PC-3 (cell line): ENCODE data around the gene SRGN. TPM values are rescaled to one million over a fixed set of nuclear protein-coding genes. Genes with fewer than 3 reads are reported as not detected.

ENCODE experiments used
- ATAC-seq: fragments of 200-7000 bp; cut with Tn5 transposase; 2 replicates; pipeline ENCODE4 v1.9.1; 2020; ENCODE audit warnings: mild to moderate bottlenecking, moderate library complexity
- BruUV-seq: library from RNA; stranded (reverse); fragments of 400-500 nt; replicated peaks from 2 replicates; lab custom pipeline; 2021; lab: Mats Ljungman, UMichigan
- CTCF ChIA-PET: fragments of 300-600 bp; sonication (Branson Sonifier 250); formaldehyde crosslinking; loops from one replicate; lab custom pipeline; 2022; ENCODE audit warnings: antibody characterized with exemption; lab: Charles Lee
- POLR2A ChIA-PET: fragments of 300-600 bp; sonication (Branson Sonifier 250); formaldehyde crosslinking; loops from one replicate; lab custom pipeline; 2022; ENCODE audit warnings: antibody characterized with exemption; ENCODE audit not compliant: unreplicated experiment; lab: Charles Lee
- DNase-seq: peaks from one replicate; pipeline ENCODE4 v3.0.0-alpha.2; 2015
- H2AFZ ChIP-seq: fragments of 300-600 bp; sonication (generic); 2 replicates; pipeline ENCODE4 v1.6.0; 2016; ENCODE audit warnings: antibody characterized with exemption, low read length
- H3F3A ChIP-seq: fragments of 300-600 bp; sonication (generic); one replicate; pipeline ENCODE4 v1.6.0; 2017; ENCODE audit warnings: antibody characterized with exemption, low read length, control low read depth, mild to moderate bottlenecking; ENCODE audit not compliant: unreplicated experiment
- H3K27ac ChIP-seq: fragments of 300-600 bp; sonication (generic); 2 replicates; pipeline ENCODE4 v1.5.1; 2016; ENCODE audit warnings: mild to moderate bottlenecking, low read length
- H3K27me3 ChIP-seq: fragments of 300-600 bp; sonication (generic); 2 replicates; pipeline ENCODE4 v1.6.1; 2016; ENCODE audit warnings: low read length, mixed read lengths
- H3K36me3 ChIP-seq: fragments of 300-600 bp; sonication (generic); 2 replicates; pipeline ENCODE4 v1.6.1; 2016; ENCODE audit warnings: low read depth, mixed run types, low read length, mixed read lengths
- H3K4me1 ChIP-seq: fragments of 300-600 bp; sonication (generic); 2 replicates; pipeline ENCODE4 v1.5.1; 2016; ENCODE audit warnings: low read length; ENCODE audit not compliant: insufficient read depth
- H3K4me2 ChIP-seq: fragments of 300-600 bp; sonication (generic); 2 replicates; pipeline ENCODE4 v1.6.0; 2016; ENCODE audit warnings: low read length
- H3K4me3 ChIP-seq: fragments of 300-600 bp; sonication (generic); 2 replicates; pipeline ENCODE4 v1.5.1; 2016; ENCODE audit warnings: mild to moderate bottlenecking, low read length, mixed read lengths
- H3K79me2 ChIP-seq: fragments of 300-600 bp; sonication (generic); 2 replicates; pipeline ENCODE4 v1.6.1; 2017; ENCODE audit warnings: low read length, mixed read lengths
- H3K9ac ChIP-seq: fragments of 300-600 bp; sonication (generic); 2 replicates; pipeline ENCODE4 v1.6.0; 2016; ENCODE audit warnings: mild to moderate bottlenecking, low read length
- H3K9me2 ChIP-seq: fragments of 300-600 bp; sonication (generic); replicated peaks from 2 replicates; pipeline ENCODE4 v1.6.1; 2016; ENCODE audit warnings: mixed run types, low read length, mixed read lengths
- H3K9me3 ChIP-seq: fragments of 300-600 bp; sonication (generic); 2 replicates; pipeline ENCODE4 v1.6.1; 2016; ENCODE audit warnings: low read length, mixed read lengths
- H4K20me1 ChIP-seq: fragments of 300-600 bp; sonication (generic); 2 replicates; pipeline ENCODE4 v1.6.1; 2016; ENCODE audit warnings: low read length, mixed read lengths
- EZH2 ChIP-seq: fragments of 300-600 bp; sonication (generic); IDR thresholded peaks from one replicate; pipeline ENCODE4 v1.6.1; 2017; ENCODE audit warnings: antibody characterized with exemption, mild to moderate bottlenecking, low read length; ENCODE audit not compliant: unreplicated experiment
- EZH2phosphoT487 ChIP-seq: fragments of 300-600 bp; sonication (generic); IDR thresholded peaks from 2 replicates; pipeline ENCODE4 v1.6.1; 2018; ENCODE audit warnings: mild to moderate bottlenecking, antibody characterized with exemption, low read length, borderline replicate concordance
- intact Hi-C: fragments of 100-400 bp; cut with micrococcal nuclease; formaldehyde crosslinking; loops from 2 replicates; pipeline ENCODE4 v1.9.0; 2023
- total RNA-seq: library from RNA; depleted of rRNA; stranded (reverse); fragments of >200 nt; gene quantifications from 2 replicates; pipeline ENCODE4 v1.2.3, GENCODE V29; 2014
- TF ChIP-seq, protein P1 (sequence below): fragments of 300-600 bp; sonication (generic); conservative IDR thresholded peaks from 2 replicates; pipeline ENCODE4 v1.5.1; 2017; ENCODE audit warnings: antibody characterized with exemption, low read depth, mild to moderate bottlenecking, low read length

The SRGN gene
- total RNA-seq, 1 experiment from 2014 or later, result 422 TPM

GRCh38 chr10:69045441-69046300 lies 42.2 kb upstream of the SRGN start:
- no peak overlapping the region for H3K4me3 ChIP-seq
- no peak overlapping the region for H3K9ac ChIP-seq
- H3K9me3 ChIP-seq, result no peaks in the 10 kb centered on the region
- H3K36me3 ChIP-seq, result no peaks in the 10 kb centered on the region
- intact Hi-C loops, result no loop called here
- no peak for TF ChIP-seq EZH2phosphoT487
- TF ChIP-seq EZH2, result no peak
- TF ChIP-seq, protein P1, sequence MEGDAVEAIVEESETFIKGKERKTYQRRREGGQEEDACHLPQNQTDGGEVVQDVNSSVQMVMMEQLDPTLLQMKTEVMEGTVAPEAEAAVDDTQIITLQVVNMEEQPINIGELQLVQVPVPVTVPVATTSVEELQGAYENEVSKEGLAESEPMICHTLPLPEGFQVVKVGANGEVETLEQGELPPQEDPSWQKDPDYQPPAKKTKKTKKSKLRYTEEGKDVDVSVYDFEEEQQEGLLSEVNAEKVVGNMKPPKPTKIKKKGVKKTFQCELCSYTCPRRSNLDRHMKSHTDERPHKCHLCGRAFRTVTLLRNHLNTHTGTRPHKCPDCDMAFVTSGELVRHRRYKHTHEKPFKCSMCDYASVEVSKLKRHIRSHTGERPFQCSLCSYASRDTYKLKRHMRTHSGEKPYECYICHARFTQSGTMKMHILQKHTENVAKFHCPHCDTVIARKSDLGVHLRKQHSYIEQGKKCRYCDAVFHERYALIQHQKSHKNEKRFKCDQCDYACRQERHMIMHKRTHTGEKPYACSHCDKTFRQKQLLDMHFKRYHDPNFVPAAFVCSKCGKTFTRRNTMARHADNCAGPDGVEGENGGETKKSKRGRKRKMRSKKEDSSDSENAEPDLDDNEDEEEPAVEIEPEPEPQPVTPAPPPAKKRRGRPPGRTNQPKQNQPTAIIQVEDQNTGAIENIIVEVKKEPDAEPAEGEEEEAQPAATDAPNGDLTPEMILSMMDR, result no peak
- H3K27ac ChIP-seq, result no peak overlapping the region
- H3K9me2 ChIP-seq, result no peaks in the 10 kb centered on the region
- peaks cover 10% of the 10 kb centered on the region; the same call in 1 of the 2 replicates for H3K4me1 ChIP-seq
- no peaks in the 10 kb centered on the region for H4K20me1 ChIP-seq
- no peaks in the 10 kb centered on the region for H3F3A ChIP-seq
- peak overlapping the region; percentile 8 for H2AFZ ChIP-seq
- ATAC-seq (peak; percentile 21; the same call in 1 of the 2 replicates), DNase-seq (peak; percentile 68)
- ChIA-PET POLR2A (no interaction called here), CTCF (no interaction called here)
- no TSS peak for BruUV-seq
- no peaks in the 10 kb centered on the region for H3K27me3 ChIP-seq
- H3K79me2 ChIP-seq, result no peaks in the 10 kb centered on the region
- no peak overlapping the region for H3K4me2 ChIP-seq

- no peak overlapping the region for H3K4me3 ChIP-seq
- no peak overlapping the region for H2AFZ ChIP-seq
- TF ChIP-seq, protein P1, result no peak
- TF ChIP-seq EZH2 (no peak), EZH2phosphoT487 (no peak)
- H4K20me1 ChIP-seq, result no peaks in the 10 kb centered on the region
- H3K36me3 ChIP-seq, result no peaks in the 10 kb centered on the region
- H3K4me1 ChIP-seq, result peaks cover 10% of the 10 kb centered on the region; the same call in 1 of the 2 replicates
- intact Hi-C loops, result no loop called here
- no peaks in the 10 kb centered on the region for H3K9me2 ChIP-seq
- no peak overlapping the region for H3K27ac ChIP-seq
- no peak for ATAC-seq
- ChIA-PET POLR2A (interaction anchor here (0.6 kb wide), 1 partner anchor 23 kb away, joined by 4 read pairs; no protein-coding TSS in a partner anchor), CTCF (interaction anchor here (0.6 kb wide), 1 partner anchor 19 kb away, joined by 3 read pairs; no protein-coding TSS in a partner anchor)
- no peaks in the 10 kb centered on the region for H3F3A ChIP-seq
- H3K9me3 ChIP-seq, result no peaks in the 10 kb centered on the region
- no peak for DNase-seq
- no TSS peak for BruUV-seq
- no peaks in the 10 kb centered on the region for H3K79me2 ChIP-seq
- no peaks in the 10 kb centered on the region for H3K27me3 ChIP-seq
- H3K9ac ChIP-seq, result no peak overlapping the region
- no peak overlapping the region for H3K4me2 ChIP-seq
Observed at GRCh38 chr10:69047111-69047832, 40.6 kb upstream of the SRGN start.
